Body of pancreas (tissue), 4 donors: ENCODE measurements around the gene RGS11. TPM values are rescaled to one million over a fixed set of nuclear protein-coding genes. Genes with fewer than 3 reads are reported as not detected.

Experiments
- ATAC-seq: fragments of 150-250 bp; one replicate; pipeline ENCODE4 v1.9.1; 2016
- DNase-seq, 4 donors: peaks; one replicate each; pipeline ENCODE4 v3.0.0-alpha.2; 2019
- H3K27ac ChIP-seq, 4 donors: fragments of 200-600 bp; sonication (generic); 1 replicate in 3 of 4; 2 replicates in 1 of 4; pipeline versions ENCODE4 v1.5.1 to v1.6.1; 2016 to 2019; ENCODE audit warnings: mild to moderate bottlenecking in 1 of 4, mixed read lengths in 1 of 4, moderate library complexity in 1 of 4
- H3K27me3 ChIP-seq, 2 donors: fragments of 200-600 bp; sonication (generic); one replicate each; pipeline ENCODE4 v1.6.0; 2016; ENCODE audit warnings: mild to moderate bottlenecking in 1 of 2
- H3K36me3 ChIP-seq, 2 donors: fragments of 200-600 bp; sonication (generic); replicated peaks in 1 of 2; 2 replicates each; pipeline ENCODE4 v1.5.1; 2016; ENCODE audit warnings: low read depth in 2 of 2; ENCODE audit not compliant: insufficient read depth in 1 of 2
- H3K4me1 ChIP-seq: fragments of 200-600 bp; sonication (generic); one replicate; pipeline ENCODE4 v1.6.0; 2016
- H3K4me3 ChIP-seq, 2 donors: fragments of 200-600 bp; sonication (generic); 1 replicate in 1 of 2; 2 replicates in 1 of 2; pipeline ENCODE4 v1.5.1; 2016 to 2019
- H3K9me3 ChIP-seq, 3 donors: fragments of 200-600 bp; sonication (generic); 1 replicate in 2 of 3; 2 replicates in 1 of 3; pipeline ENCODE4 v1.5.1; 2016
- POLR2A ChIP-seq, 3 donors: fragments of 450-650 bp; IDR thresholded peaks; one replicate each; pipeline ENCODE4 v1.6.1; 2016; ENCODE audit warnings: antibody characterized with exemption in 3 of 3, mild to moderate bottlenecking in 2 of 3
- WGBS, 2 donors: methylation state at CpG; one replicate each; pipeline ENCODE4 v1.1.5; 2017; 5-methylcytosine and 5-hydroxymethylcytosine counted together
- intact Hi-C: fragments of 100-400 bp; cut with DNase I; formaldehyde crosslinking; loops from one replicate; pipeline ENCODE4 v1.15.1; 2023
- total RNA-seq, 2 donors: library from RNA; depleted of rRNA; stranded (reverse); fragments of >200 nt; gene quantifications; one replicate each; pipeline ENCODE4 v1.1.0, GENCODE V29; 2016
- TF ChIP-seq, protein P1 (sequence below), 7 experiments: fragments of 450-650 bp in 4 of 7; fragments of 200-600 bp in 3 of 7; sonication (generic) in 3 of 7; IDR thresholded peaks; one replicate each; pipeline ENCODE4 v1.5.1; 2016 to 2019; ENCODE audit warnings: antibody characterized with exemption in 7 of 7

Gene RGS11
- total RNA-seq, 2 donors from 2014 or later: 15.6 to 95.9 TPM

- Histone ChIP-seq H3K4me3 (no peak overlapping the region), H3K36me3 (peaks cover 6 to 10% of the 10 kb centered on the region in 2 donors), H3K9me3 (no peaks in the 10 kb centered on the region), H3K4me1 (peaks cover 25% of the 10 kb centered on the region), H3K27ac (no peak overlapping the region), H3K27me3 (no peaks in the 10 kb centered on the region)
- TF ChIP-seq, protein P1, sequence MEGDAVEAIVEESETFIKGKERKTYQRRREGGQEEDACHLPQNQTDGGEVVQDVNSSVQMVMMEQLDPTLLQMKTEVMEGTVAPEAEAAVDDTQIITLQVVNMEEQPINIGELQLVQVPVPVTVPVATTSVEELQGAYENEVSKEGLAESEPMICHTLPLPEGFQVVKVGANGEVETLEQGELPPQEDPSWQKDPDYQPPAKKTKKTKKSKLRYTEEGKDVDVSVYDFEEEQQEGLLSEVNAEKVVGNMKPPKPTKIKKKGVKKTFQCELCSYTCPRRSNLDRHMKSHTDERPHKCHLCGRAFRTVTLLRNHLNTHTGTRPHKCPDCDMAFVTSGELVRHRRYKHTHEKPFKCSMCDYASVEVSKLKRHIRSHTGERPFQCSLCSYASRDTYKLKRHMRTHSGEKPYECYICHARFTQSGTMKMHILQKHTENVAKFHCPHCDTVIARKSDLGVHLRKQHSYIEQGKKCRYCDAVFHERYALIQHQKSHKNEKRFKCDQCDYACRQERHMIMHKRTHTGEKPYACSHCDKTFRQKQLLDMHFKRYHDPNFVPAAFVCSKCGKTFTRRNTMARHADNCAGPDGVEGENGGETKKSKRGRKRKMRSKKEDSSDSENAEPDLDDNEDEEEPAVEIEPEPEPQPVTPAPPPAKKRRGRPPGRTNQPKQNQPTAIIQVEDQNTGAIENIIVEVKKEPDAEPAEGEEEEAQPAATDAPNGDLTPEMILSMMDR (IDR thresholded peaks at IDR 0.05): no peak
- TF ChIP-seq POLR2A (IDR thresholded peaks at IDR 0.05): no peak
- no peak for DNase-seq
- 91 to 94% methylated on average over 9 to 23 of the region's 23 CpGs for WGBS, 2 donors
- no peak for ATAC-seq
- intact Hi-C loops: no loop called here
These were observed 11.2 kb downstream of the RGS11 start for GRCh38 chr16:264440-264951.

DNA sequence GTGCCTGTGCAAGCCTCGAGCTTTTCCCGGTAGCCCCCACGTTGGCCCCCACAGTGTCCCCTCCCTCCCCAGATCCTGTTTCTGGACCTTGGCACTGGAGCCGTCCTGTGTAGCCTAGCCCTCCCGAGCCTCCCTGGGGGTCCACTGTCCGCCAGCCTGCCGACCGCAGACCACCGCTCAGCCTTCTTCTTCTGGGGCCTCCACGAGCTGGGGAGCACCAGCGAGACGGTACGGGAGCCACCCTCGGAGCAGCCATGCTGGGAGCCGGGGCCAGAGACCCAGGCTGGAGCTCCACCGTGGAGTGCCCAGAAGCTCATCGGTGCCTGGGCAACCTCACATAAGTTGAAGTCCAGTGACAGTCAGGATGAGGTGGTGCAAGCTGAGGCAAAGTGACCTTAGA, 11.8 kb downstream of the RGS11 start:
- H3K4me1 ChIP-seq: peaks cover 19% of the 10 kb centered on the region
- 92 to 100% methylated on average over 2 to 17 of the region's 17 CpGs for WGBS, 2 donors
- no peaks in the 10 kb centered on the region for H3K27me3 ChIP-seq
- DNase-seq (no peak), ATAC-seq (no peak)
- H3K36me3 ChIP-seq: peaks cover 6 to 11% of the 10 kb centered on the region in 2 donors
- no peak overlapping the region for H3K27ac ChIP-seq
- no peak overlapping the region for H3K4me3 ChIP-seq
- TF ChIP-seq POLR2A (IDR thresholded peaks at IDR 0.05): no peak
- TF ChIP-seq, protein P1 (IDR thresholded peaks at IDR 0.05): no peak
- no peaks in the 10 kb centered on the region for H3K9me3 ChIP-seq
- intact Hi-C loops: no loop called here

- Histone ChIP-seq H3K4me1 (peaks cover 13% of the 10 kb centered on the region), H3K27me3 (no peaks in the 10 kb centered on the region), H3K9me3 (no peaks in the 10 kb centered on the region), H3K4me3 (no peak overlapping the region), H3K27ac (no peak overlapping the region), H3K36me3 (peaks cover 6 to 11% of the 10 kb centered on the region in 2 donors)
- intact Hi-C loops: no loop called here
- 96% methylated on average over 9 to 31 of the region's 35 CpGs for WGBS, 2 donors
- ATAC-seq (no peak), DNase-seq (no peak)
- TF ChIP-seq, protein P1 (IDR thresholded peaks at IDR 0.05): no peak
- no peak for TF ChIP-seq POLR2A (IDR thresholded peaks at IDR 0.05)
These were observed 12.5 kb downstream of the RGS11 start for GRCh38 chr16:263182-263774.

GRCh38 chr16:262121-262745, 13.5 kb downstream of the RGS11 start:
- no peak overlapping the region for H3K27ac ChIP-seq
- 92 to 96% methylated on average over 24 to 28 of the region's 29 CpGs for WGBS, 2 donors
- ATAC-seq: no peak
- H3K4me3 ChIP-seq: no peak overlapping the region
- no peak for TF ChIP-seq POLR2A (IDR thresholded peaks at IDR 0.05)
- TF ChIP-seq, protein P1 (IDR thresholded peaks at IDR 0.05): no peak
- H3K4me1 ChIP-seq: peaks cover 9% of the 10 kb centered on the region
- H3K9me3 ChIP-seq: no peaks in the 10 kb centered on the region
- intact Hi-C loops: no loop called here
- H3K36me3 ChIP-seq: peaks cover 6 to 11% of the 10 kb centered on the region in 2 donors
- no peaks in the 10 kb centered on the region for H3K27me3 ChIP-seq
- DNase-seq: peak in 1 of 4 donors; percentile 14
